CD4-positive, CD25-positive, alpha-beta regulatory T cell (primary cell): ENCODE measurements around the gene MS4A6A. TPM values are rescaled to one million over a fixed set of nuclear protein-coding genes. Genes with fewer than 3 reads are reported as not detected.
"Not testable (repeated sequence)": the region's sequence is repeated elsewhere in the genome, so short reads cannot be mapped to it uniquely, and the experiment has no call there.

ENCODE experiments used
- ATAC-seq, 2 donors: fragments of 150-1000 bp; cut with Tn5 transposase; one replicate each; pipeline ENCODE4 v1.10.0; 2021; ENCODE audit warnings: low read depth in 2 of 2, moderate number of reproducible peaks in 2 of 2, moderate library complexity in 1 of 2
- DNase-seq, 3 donors: peaks; one replicate each; pipeline versions ENCODE4 v3.0.0 to v3.0.0-alpha.2; 2012 to 2022; ENCODE audit warnings: mixed read lengths in 1 of 3
- H3K27ac ChIP-seq: one replicate; pipeline ENCODE4 v1.7.0; 2013; ENCODE audit warnings: mild to moderate bottlenecking, low read length; ENCODE audit not compliant: insufficient read depth, poor library complexity, severe bottlenecking
- H3K27me3 ChIP-seq: one replicate; pipeline ENCODE4 v1.7.0; 2013; ENCODE audit warnings: low read length; ENCODE audit not compliant: control insufficient read depth, insufficient read depth
- H3K36me3 ChIP-seq: one replicate; pipeline ENCODE4 v1.7.0; 2013; ENCODE audit warnings: mild to moderate bottlenecking, low read length, moderate library complexity; ENCODE audit not compliant: control insufficient read depth, insufficient read depth
- H3K4me1 ChIP-seq: 2 replicates; pipeline ENCODE4 v1.7.0; 2013; ENCODE audit warnings: mild to moderate bottlenecking, low read length; ENCODE audit not compliant: insufficient read depth, control insufficient read depth, poor library complexity, severe bottlenecking
- H3K4me3 ChIP-seq: one replicate; pipeline ENCODE4 v1.7.0; 2013; ENCODE audit warnings: low read depth, mild to moderate bottlenecking, low read length, moderate library complexity
- H3K9me3 ChIP-seq, 2 experiments: 1 replicate in 1 of 2; 2 replicates in 1 of 2; pipeline ENCODE4 v1.7.0; 2013; ENCODE audit warnings: low read length in 2 of 2, mild to moderate bottlenecking in 1 of 2, moderate library complexity in 1 of 2; ENCODE audit not compliant: control insufficient read depth in 2 of 2
- H3K27ac Mint-ChIP-seq, 3 donors: one replicate each; pipeline ENCODE4 v1.8.0; 2020 to 2022; ENCODE audit warnings: mild to moderate bottlenecking in 3 of 3, mixed read lengths in 3 of 3, moderate library complexity in 2 of 3
- H3K27me3 Mint-ChIP-seq: one replicate; pipeline ENCODE4 v1.8.0; 2022; ENCODE audit warnings: mild to moderate bottlenecking, mixed read lengths
- H3K36me3 Mint-ChIP-seq: one replicate; pipeline ENCODE4 v1.8.0; 2020; ENCODE audit warnings: mixed read lengths
- H3K4me1 Mint-ChIP-seq, 4 donors: one replicate each; pipeline ENCODE4 v1.8.0; 2020 to 2022; ENCODE audit warnings: mixed read lengths in 4 of 4, mild to moderate bottlenecking in 1 of 4
- H3K4me3 Mint-ChIP-seq, 4 donors: one replicate each; pipeline ENCODE4 v1.8.0; 2020 to 2022; ENCODE audit warnings: mild to moderate bottlenecking in 4 of 4, mixed read lengths in 4 of 4, moderate library complexity in 3 of 4
- H3K9me3 Mint-ChIP-seq, 7 donors: one replicate each; pipeline ENCODE4 v1.8.0; 2020 to 2022; ENCODE audit warnings: mixed read lengths in 7 of 7, mild to moderate bottlenecking in 3 of 7, moderate library complexity in 2 of 7
- polyA plus RNA-seq, 4 donors: library from polyadenylated mRNA; unstranded; fragments of 300-500 nt; fragmentation: Illumina TruSeq; gene quantifications; one replicate each; pipeline ENCODE4 v1.2.3, GENCODE V29; 2021
- total RNA-seq: library from RNA; stranded (reverse); gene quantifications from one replicate; pipeline ENCODE4 v1.2.3, GENCODE V29; 2022

MS4A6A gene
- total and polyA plus RNA-seq, 5 donors from 2014 or later, result 0.29 to 1.3 (median 0.73) TPM; not detected in 1

DNA sequence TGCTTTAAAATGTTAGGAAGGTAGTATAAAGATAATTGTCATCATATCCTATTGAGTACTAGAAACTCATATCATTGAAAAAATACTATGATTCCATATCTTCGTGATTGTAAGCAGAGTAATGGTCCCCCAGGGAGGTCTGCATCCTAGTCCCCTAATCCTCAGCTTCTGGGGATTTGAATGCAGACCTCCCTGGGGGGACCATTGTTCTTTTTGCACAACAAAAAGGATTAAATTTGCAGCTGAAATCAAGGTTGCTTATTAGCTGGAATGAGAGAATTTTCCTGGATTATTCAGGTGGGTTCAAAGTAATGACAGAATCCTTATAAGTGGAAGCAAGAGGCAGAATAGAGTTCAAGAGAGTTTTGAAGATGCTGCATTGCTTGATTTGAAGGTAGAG, 26.1 kb upstream of the MS4A6A start:
- Mint-ChIP-seq H3K36me3 (no peaks in the 10 kb centered on the region), H3K4me1 (no peaks in the 10 kb centered on the region), H3K27ac (no peak overlapping the region), H3K4me3 (no peak overlapping the region), H3K27me3 (peaks cover 23% of the 10 kb centered on the region), H3K9me3 (peaks cover 0 to 2% (median 0%) of the 10 kb centered on the region in 7 donors)
- no peak overlapping the region for H3K27ac ChIP-seq
- DNase-seq, result no peak
- no peaks in the 10 kb centered on the region for H3K27me3 ChIP-seq
- H3K36me3 ChIP-seq, result no peaks in the 10 kb centered on the region
- no peak for ATAC-seq
- no peak overlapping the region for H3K4me3 ChIP-seq
- no peaks in the 10 kb centered on the region for H3K9me3 ChIP-seq
- H3K4me1 ChIP-seq, result no peaks in the 10 kb centered on the region

DNA sequence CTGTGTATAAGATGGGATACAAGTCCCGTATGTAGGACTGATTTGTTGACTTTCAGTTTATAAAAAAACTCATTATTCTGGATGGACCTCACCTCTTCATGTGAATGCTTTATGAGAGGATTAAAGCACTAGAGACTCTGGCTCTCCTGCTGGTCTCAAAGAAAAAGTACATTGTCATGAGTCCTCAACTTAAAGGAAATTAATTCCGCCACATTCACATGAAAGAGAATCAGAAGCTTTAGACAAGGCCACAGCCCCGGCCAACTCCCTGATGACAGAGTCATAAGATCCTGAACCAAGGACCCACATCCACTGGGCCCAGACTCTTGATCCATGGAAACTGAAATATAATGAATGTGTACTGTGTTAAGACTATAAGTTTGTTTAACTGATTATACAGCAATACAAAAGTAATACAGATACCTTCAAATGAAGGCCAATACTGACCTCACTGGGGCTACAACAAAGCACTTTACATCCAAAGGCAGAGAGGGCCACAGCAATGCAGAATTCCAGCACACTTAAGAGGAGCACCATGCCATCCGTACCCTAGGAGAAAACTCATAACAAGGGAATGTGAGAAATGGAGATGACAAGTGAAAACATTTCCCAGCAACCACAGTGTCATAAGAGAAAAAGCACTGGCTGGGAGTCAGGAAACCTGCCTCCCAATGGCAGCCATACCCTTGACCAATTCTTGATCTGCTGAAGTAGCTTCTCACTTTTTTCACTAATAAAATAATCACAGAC, 25.4 kb upstream of the MS4A6A start:
- H3K27me3 Mint-ChIP-seq, result peaks cover 20% of the 10 kb centered on the region
- no peaks in the 10 kb centered on the region for H3K4me1 Mint-ChIP-seq
- H3K27ac Mint-ChIP-seq, result no peak overlapping the region
- H3K36me3 Mint-ChIP-seq, result no peaks in the 10 kb centered on the region
- Histone ChIP-seq H3K27ac (no peak overlapping the region), H3K9me3 (no peaks in the 10 kb centered on the region), H3K27me3 (no peaks in the 10 kb centered on the region), H3K4me3 (no peak overlapping the region), H3K36me3 (no peaks in the 10 kb centered on the region), H3K4me1 (no peaks in the 10 kb centered on the region)
- DNase-seq (no peak), ATAC-seq (no peak)
- H3K4me3 Mint-ChIP-seq, result no peak overlapping the region
- peaks cover 0 to 2% (median 0%) of the 10 kb centered on the region in 7 donors for H3K9me3 Mint-ChIP-seq

DNA sequence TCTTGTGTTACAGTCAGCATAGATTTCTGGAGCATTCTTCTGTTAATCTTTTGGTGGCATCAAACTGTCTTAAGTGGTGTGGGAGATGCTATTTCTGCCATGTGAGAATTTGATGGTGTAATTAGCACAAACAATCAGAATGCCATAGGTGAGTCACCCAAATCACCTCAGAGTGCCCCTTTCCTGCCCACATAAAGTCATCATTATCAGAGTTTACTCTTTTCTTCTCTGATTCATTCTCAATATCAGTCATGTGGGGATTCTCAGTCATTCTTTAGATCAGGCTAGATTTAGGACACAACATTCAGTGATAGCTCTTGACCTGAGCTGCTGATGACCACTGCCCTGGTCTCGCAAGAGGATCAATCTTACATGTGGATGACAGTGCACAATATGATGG, 23.7 kb upstream of the MS4A6A start:
- H3K36me3 ChIP-seq, result no peaks in the 10 kb centered on the region
- H3K4me1 Mint-ChIP-seq, result no peaks in the 10 kb centered on the region
- H3K9me3 ChIP-seq, result peaks cover 0 to 3% of the 10 kb centered on the region in 2 experiments
- DNase-seq (no peak), ATAC-seq (no peak)
- no peak overlapping the region for H3K27ac ChIP-seq
- H3K27ac Mint-ChIP-seq, result no peak overlapping the region
- H3K36me3 Mint-ChIP-seq, result no peaks in the 10 kb centered on the region
- H3K4me3 Mint-ChIP-seq, result no peak overlapping the region
- H3K27me3 Mint-ChIP-seq, result peaks cover 13% of the 10 kb centered on the region
- peaks cover 0 to 4% (median 0%) of the 10 kb centered on the region in 7 donors for H3K9me3 Mint-ChIP-seq
- no peaks in the 10 kb centered on the region for H3K4me1 ChIP-seq
- no peaks in the 10 kb centered on the region for H3K27me3 ChIP-seq
- no peak overlapping the region for H3K4me3 ChIP-seq

DNA sequence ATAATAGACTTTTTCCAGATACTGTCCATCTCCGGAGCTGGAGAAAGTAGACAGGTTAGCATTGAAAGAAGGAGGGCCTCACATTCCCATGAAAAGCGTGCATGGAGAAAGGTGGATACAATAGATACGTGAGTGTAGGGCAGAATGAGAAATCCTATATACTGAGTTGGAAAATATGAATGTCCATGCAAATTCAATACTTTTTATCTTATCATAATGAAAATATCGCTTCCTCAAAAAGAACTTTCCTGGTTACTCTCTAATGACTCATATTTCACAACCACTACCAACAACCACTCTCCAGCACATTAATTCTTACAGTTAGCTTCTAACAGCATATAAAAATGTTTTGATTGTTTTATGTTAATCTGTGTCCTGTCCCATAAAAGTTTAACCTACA, 22.0 kb upstream of the MS4A6A start:
- H3K27ac Mint-ChIP-seq, result no peak overlapping the region
- no peaks in the 10 kb centered on the region for H3K4me1 Mint-ChIP-seq
- DNase-seq (no peak), ATAC-seq (no peak)
- H3K9me3 ChIP-seq, result peaks cover 0 to 3% of the 10 kb centered on the region in 2 experiments
- H3K36me3 Mint-ChIP-seq, result no peaks in the 10 kb centered on the region
- no peaks in the 10 kb centered on the region for H3K36me3 ChIP-seq
- peaks cover 0 to 4% (median 0%) of the 10 kb centered on the region in 7 donors for H3K9me3 Mint-ChIP-seq
- H3K4me3 Mint-ChIP-seq, result no peak overlapping the region
- H3K27me3 ChIP-seq, result no peaks in the 10 kb centered on the region
- H3K4me1 ChIP-seq, result no peaks in the 10 kb centered on the region
- no peak overlapping the region for H3K27ac ChIP-seq
- no peak overlapping the region for H3K4me3 ChIP-seq
- H3K27me3 Mint-ChIP-seq, result peaks cover 13% of the 10 kb centered on the region

DNA sequence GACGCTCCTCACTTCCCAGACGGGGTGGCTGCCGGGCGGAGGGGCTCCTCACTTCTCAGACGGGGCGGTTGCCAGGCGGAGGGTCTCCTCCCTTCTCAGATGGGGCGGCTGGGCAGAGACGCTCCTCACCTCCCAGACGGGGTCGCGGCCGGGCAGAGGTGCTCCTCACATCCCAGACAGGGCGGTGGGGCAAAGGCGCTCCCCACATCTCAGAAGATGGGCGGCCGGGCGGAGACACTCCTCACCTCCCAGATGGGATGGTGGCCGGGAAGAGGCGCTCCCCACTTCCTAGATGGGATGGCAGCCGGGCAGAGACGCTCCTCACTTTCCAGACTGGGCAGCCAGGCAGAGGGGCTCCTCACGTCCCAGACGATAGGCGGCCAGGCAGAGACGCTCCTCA, 18.5 kb upstream of the MS4A6A start:
- not testable (repeated sequence) for H3K4me1 ChIP-seq, H3K4me1 Mint-ChIP-seq, H3K4me3 ChIP-seq, H3K4me3 Mint-ChIP-seq, H3K27ac Mint-ChIP-seq, H3K27me3 ChIP-seq, H3K36me3 Mint-ChIP-seq, DNase-seq, H3K9me3 Mint-ChIP-seq, H3K27ac ChIP-seq, H3K36me3 ChIP-seq, H3K9me3 ChIP-seq, ATAC-seq
- H3K27me3 Mint-ChIP-seq, result peaks cover 12% of the 10 kb centered on the region

DNA sequence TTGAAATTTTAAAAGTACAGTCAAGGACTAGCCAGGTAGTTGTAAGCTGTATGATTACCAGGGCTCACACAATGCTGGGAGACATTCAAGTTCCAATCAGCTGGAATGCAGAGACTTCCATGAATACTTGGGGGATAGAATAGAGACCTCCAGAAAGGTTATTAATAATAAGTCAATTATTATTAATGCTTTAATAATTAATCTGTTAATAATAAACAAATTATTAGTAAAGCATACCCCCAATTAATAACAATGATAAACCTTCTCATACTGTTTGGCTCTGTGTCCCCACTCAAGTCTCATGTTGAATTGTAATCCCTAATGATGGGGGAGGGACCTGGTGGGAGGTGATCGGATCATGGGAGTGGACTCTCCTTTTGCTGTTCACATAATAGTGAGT, 14.6 kb upstream of the MS4A6A start:
- Mint-ChIP-seq H3K4me1 (peaks cover 0 to 5% (median 0%) of the 10 kb centered on the region in 4 donors), H3K4me3 (no peak overlapping the region), H3K27me3 (peaks cover 10% of the 10 kb centered on the region), H3K27ac (no peak overlapping the region), H3K36me3 (no peaks in the 10 kb centered on the region), H3K9me3 (peaks cover 0 to 6% (median 0%) of the 10 kb centered on the region in 7 donors)
- no peak for ATAC-seq
- no peak for DNase-seq
- Histone ChIP-seq H3K27ac (no peak overlapping the region), H3K36me3 (no peaks in the 10 kb centered on the region), H3K9me3 (peaks cover 0 to 3% of the 10 kb centered on the region in 2 experiments), H3K4me1 (no peaks in the 10 kb centered on the region), H3K27me3 (peaks cover 6% of the 10 kb centered on the region), H3K4me3 (no peak overlapping the region)

DNA sequence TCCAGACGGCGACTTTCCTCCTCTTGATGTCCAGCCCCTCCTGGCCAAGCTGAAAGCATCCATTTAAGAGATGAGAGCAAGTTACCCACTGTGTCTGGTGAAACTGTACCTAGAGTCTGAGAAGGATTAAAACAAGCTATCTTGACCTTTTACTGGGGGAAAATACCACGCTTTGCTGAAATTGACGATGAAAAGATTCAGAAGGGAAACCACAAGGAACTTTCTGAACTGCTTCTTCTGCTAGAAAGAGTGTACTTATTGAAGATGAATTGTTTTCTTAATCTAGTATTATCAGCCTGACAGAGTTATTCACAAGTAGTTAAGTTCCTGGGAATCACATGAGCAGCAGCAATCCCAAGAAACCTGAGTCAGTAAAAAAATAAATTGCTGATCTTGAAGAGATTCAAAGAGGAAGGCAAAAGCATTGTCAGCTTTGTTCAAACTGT, 13.1 kb upstream of the MS4A6A start:
- Histone ChIP-seq H3K27me3 (peaks cover 6% of the 10 kb centered on the region), H3K4me3 (no peak overlapping the region), H3K27ac (no peak overlapping the region), H3K36me3 (no peaks in the 10 kb centered on the region), H3K9me3 (no peaks in the 10 kb centered on the region), H3K4me1 (no peaks in the 10 kb centered on the region)
- peaks cover 0 to 5% (median 0%) of the 10 kb centered on the region in 4 donors for H3K4me1 Mint-ChIP-seq
- no peak for DNase-seq
- H3K27me3 Mint-ChIP-seq, result peaks cover 10% of the 10 kb centered on the region
- no peak overlapping the region for H3K27ac Mint-ChIP-seq
- H3K4me3 Mint-ChIP-seq, result no peak overlapping the region
- H3K9me3 Mint-ChIP-seq, result peaks cover 0 to 7% (median 0%) of the 10 kb centered on the region in 7 donors
- H3K36me3 Mint-ChIP-seq, result no peaks in the 10 kb centered on the region
- no peak for ATAC-seq

DNA sequence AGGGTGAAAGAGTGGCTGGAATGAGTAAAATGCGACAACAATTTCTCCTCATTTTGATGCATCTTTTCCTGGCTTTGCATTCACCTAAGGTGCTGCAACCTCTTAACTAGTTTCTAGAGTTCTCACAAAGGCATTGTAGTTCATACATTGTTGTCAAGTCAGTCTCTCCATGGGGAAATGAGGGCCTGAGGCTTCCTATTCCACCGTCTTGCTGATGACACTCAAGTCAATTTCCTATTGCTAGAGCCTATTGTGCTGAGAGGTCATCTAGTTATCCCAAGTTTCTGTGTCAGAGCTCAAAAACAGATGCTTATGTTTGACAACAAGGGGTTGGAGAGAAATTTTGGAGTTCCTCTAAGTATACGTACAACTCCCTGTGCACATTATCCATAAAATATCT, 11.6 kb upstream of the MS4A6A start:
- H3K36me3 ChIP-seq, result no peaks in the 10 kb centered on the region
- no peak overlapping the region for H3K4me3 ChIP-seq
- H3K27ac ChIP-seq, result no peak overlapping the region
- H3K27me3 ChIP-seq, result peaks cover 6% of the 10 kb centered on the region
- no peaks in the 10 kb centered on the region for H3K36me3 Mint-ChIP-seq
- no peak for ATAC-seq
- DNase-seq, result no peak
- H3K4me3 Mint-ChIP-seq, result no peak overlapping the region
- peaks cover 0 to 5% (median 0%) of the 10 kb centered on the region in 4 donors for H3K4me1 Mint-ChIP-seq
- no peaks in the 10 kb centered on the region for H3K4me1 ChIP-seq
- H3K27me3 Mint-ChIP-seq, result peaks cover 10% of the 10 kb centered on the region
- H3K9me3 Mint-ChIP-seq, result peaks cover 0 to 7% (median 0%) of the 10 kb centered on the region in 7 donors
- no peaks in the 10 kb centered on the region for H3K9me3 ChIP-seq
- no peak overlapping the region for H3K27ac Mint-ChIP-seq
